ENCODE measurements around the gene ITGB5.

DNA sequence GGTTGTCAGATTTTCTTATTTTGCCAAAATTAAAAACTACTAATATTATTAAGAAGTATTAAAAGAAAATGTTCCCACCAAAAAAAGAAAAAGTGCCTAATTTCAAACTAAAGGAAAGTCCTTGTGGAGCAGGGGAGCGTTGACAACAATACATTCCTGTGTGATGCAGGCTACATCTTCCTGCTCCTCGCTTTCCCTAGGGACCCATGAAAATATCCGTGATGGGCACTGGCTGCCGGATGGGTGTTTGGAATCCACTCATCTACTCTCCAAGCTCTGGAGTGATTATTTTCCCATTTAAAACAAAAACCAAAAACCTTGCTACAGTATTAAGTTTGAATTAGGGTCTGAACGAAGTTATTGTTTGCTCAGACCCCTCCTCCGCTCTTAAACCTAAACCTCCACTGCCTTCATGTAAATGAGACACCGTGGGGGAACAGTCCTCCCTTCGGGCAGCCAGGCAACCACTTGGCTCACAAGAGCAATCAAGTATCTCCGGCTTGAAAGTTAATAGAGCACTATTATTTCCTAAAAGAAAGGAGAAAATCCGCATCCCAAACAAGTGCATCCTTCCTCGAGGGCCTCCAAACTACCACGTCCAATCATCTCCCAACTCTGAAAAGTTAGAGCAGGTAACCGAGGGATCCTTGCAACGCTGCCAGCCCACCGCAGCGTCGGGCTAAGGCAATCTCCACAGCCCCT lies 1.5 kb downstream of the ITGB5 start:
- TF ChIP-seq EZH2 (IDR thresholded peaks at IDR 0.05; ENCODE audit: low read length, unreplicated experiment) (no peak), CTCF (conservative IDR thresholded peaks at IDR 0.05; ENCODE audit: low read depth, low read length) (no peak), EZH2phosphoT487 (IDR thresholded peaks at IDR 0.05; ENCODE audit: borderline replicate concordance, low read length) (no peak)
